Measurements from ENCODE around the gene TTC21B.
"Not testable (repeated sequence)": the region's sequence is repeated elsewhere in the genome, so short reads cannot be mapped to it uniquely, and the experiment has no call there.

The TTC21B gene

GRCh38 chr2:165874445-165875039 is 79.0 kb downstream of the TTC21B start:
- Histone ChIP-seq H3K36me3 (ENCODE audit: control insufficient read depth, insufficient read depth, low read length) (no peaks in the 10 kb centered on the region), H3K4me1 (ENCODE audit: control insufficient read depth, insufficient read depth, low read length) (no peaks in the 10 kb centered on the region), H3K9ac (ENCODE audit: low read length) (no peak overlapping the region), H3K27me3 (ENCODE audit: control insufficient read depth, insufficient read depth, low read length) (no peaks in the 10 kb centered on the region), H3K27ac (ENCODE audit: low read depth, low read length) (no peak overlapping the region), H3K4me3 (ENCODE audit: low read length) (no peak overlapping the region)

- Histone ChIP-seq H3K4me3 (ENCODE audit: low read length) (no peak overlapping the region), H3K27me3 (ENCODE audit: control insufficient read depth, insufficient read depth, low read length) (no peaks in the 10 kb centered on the region), H3K9ac (ENCODE audit: low read length) (no peak overlapping the region), H3K27ac (ENCODE audit: low read depth, low read length) (no peak overlapping the region), H3K4me1 (ENCODE audit: control insufficient read depth, insufficient read depth, low read length) (no peaks in the 10 kb centered on the region), H3K36me3 (ENCODE audit: control insufficient read depth, insufficient read depth, low read length) (no peaks in the 10 kb centered on the region)
These were observed 81.3 kb downstream of the TTC21B start for GRCh38 chr2:165872101-165872791.

- Histone ChIP-seq H3K27me3 (ENCODE audit: control insufficient read depth, insufficient read depth, low read length) (no peaks in the 10 kb centered on the region), H3K4me3 (ENCODE audit: low read length) (no peak overlapping the region), H3K36me3 (ENCODE audit: control insufficient read depth, insufficient read depth, low read length) (no peaks in the 10 kb centered on the region), H3K9ac (ENCODE audit: low read length) (no peak overlapping the region), H3K27ac (ENCODE audit: low read depth, low read length) (no peak overlapping the region), H3K4me1 (ENCODE audit: control insufficient read depth, insufficient read depth, low read length) (no peaks in the 10 kb centered on the region)
These were observed 82.6 kb downstream of the TTC21B start for GRCh38 chr2:165871025-165871424.

- H3K27ac ChIP-seq (ENCODE audit: low read depth, low read length): no peak overlapping the region
These were observed 83.2 kb downstream of the TTC21B start for GRCh38 chr2:165870346-165870745.

GRCh38 chr2:165868211-165868610 is 85.4 kb downstream of the TTC21B start:
- no peaks in the 10 kb centered on the region for H3K4me1 ChIP-seq (ENCODE audit: control insufficient read depth, insufficient read depth, low read length)
- H3K9ac ChIP-seq (ENCODE audit: low read length): no peak overlapping the region
- H3K4me3 ChIP-seq (ENCODE audit: low read length): no peak overlapping the region
- H3K27ac ChIP-seq (ENCODE audit: low read depth, low read length): no peak overlapping the region
- H3K27me3 ChIP-seq (ENCODE audit: control insufficient read depth, insufficient read depth, low read length): no peaks in the 10 kb centered on the region
- H3K36me3 ChIP-seq (ENCODE audit: control insufficient read depth, insufficient read depth, low read length): no peaks in the 10 kb centered on the region

More at GRCh38 chr2:165870346-165870745, 83.2 kb downstream of the TTC21B start:
- no peak overlapping the region for H3K4me3 ChIP-seq (ENCODE audit: low read length)
- no peaks in the 10 kb centered on the region for H3K27me3 ChIP-seq (ENCODE audit: control insufficient read depth, insufficient read depth, low read length)
- no peaks in the 10 kb centered on the region for H3K36me3 ChIP-seq (ENCODE audit: control insufficient read depth, insufficient read depth, low read length)
- no peak overlapping the region for H3K9ac ChIP-seq (ENCODE audit: low read length)
- H3K4me1 ChIP-seq (ENCODE audit: control insufficient read depth, insufficient read depth, low read length): no peaks in the 10 kb centered on the region

- Histone ChIP-seq H3K9ac (ENCODE audit: low read length) (no peak overlapping the region), H3K4me3 (ENCODE audit: low read length) (no peak overlapping the region), H3K4me1 (ENCODE audit: control insufficient read depth, insufficient read depth, low read length) (no peaks in the 10 kb centered on the region), H3K36me3 (ENCODE audit: control insufficient read depth, insufficient read depth, low read length) (no peaks in the 10 kb centered on the region), H3K27ac (ENCODE audit: low read depth, low read length) (no peak overlapping the region), H3K27me3 (ENCODE audit: control insufficient read depth, insufficient read depth, low read length) (no peaks in the 10 kb centered on the region)
These were observed 89.3 kb downstream of the TTC21B start for GRCh38 chr2:165864296-165864695.

GRCh38 chr2:165863810-165864261 is 89.7 kb downstream of the TTC21B start:
- H3K9ac ChIP-seq (ENCODE audit: low read length): no peak overlapping the region
- no peaks in the 10 kb centered on the region for H3K4me1 ChIP-seq (ENCODE audit: control insufficient read depth, insufficient read depth, low read length)
- H3K27ac ChIP-seq (ENCODE audit: low read depth, low read length): no peak overlapping the region
- no peak overlapping the region for H3K4me3 ChIP-seq (ENCODE audit: low read length)
- H3K27me3 ChIP-seq (ENCODE audit: control insufficient read depth, insufficient read depth, low read length): no peaks in the 10 kb centered on the region
- no peaks in the 10 kb centered on the region for H3K36me3 ChIP-seq (ENCODE audit: control insufficient read depth, insufficient read depth, low read length)

- H3K4me1 ChIP-seq (ENCODE audit: control insufficient read depth, insufficient read depth, low read length): not testable (repeated sequence)
These were observed 92.5 kb downstream of the TTC21B start for GRCh38 chr2:165861083-165861482.

GRCh38 chr2:165859723-165860122 is 93.9 kb downstream of the TTC21B start:
- H3K36me3 ChIP-seq (ENCODE audit: control insufficient read depth, insufficient read depth, low read length); H3K4me1 ChIP-seq (ENCODE audit: control insufficient read depth, insufficient read depth, low read length); H3K27me3 ChIP-seq (ENCODE audit: control insufficient read depth, insufficient read depth, low read length); H3K9ac ChIP-seq (ENCODE audit: low read length); H3K4me3 ChIP-seq (ENCODE audit: low read length); H3K27ac ChIP-seq (ENCODE audit: low read depth, low read length): not testable (repeated sequence)

More at GRCh38 chr2:165861083-165861482, 92.5 kb downstream of the TTC21B start:
- not testable (repeated sequence) for H3K27ac ChIP-seq (ENCODE audit: low read depth, low read length); H3K4me3 ChIP-seq (ENCODE audit: low read length); H3K36me3 ChIP-seq (ENCODE audit: control insufficient read depth, insufficient read depth, low read length); H3K27me3 ChIP-seq (ENCODE audit: control insufficient read depth, insufficient read depth, low read length); H3K9ac ChIP-seq (ENCODE audit: low read length)

- Histone ChIP-seq H3K4me1 (ENCODE audit: control insufficient read depth, insufficient read depth, low read length) (no peaks in the 10 kb centered on the region), H3K36me3 (ENCODE audit: control insufficient read depth, insufficient read depth, low read length) (no peaks in the 10 kb centered on the region), H3K27me3 (ENCODE audit: control insufficient read depth, insufficient read depth, low read length) (no peaks in the 10 kb centered on the region), H3K27ac (ENCODE audit: low read depth, low read length) (no peak overlapping the region), H3K4me3 (ENCODE audit: low read length) (no peak overlapping the region), H3K9ac (ENCODE audit: low read length) (no peak overlapping the region)
These were observed 95.7 kb downstream of the TTC21B start for GRCh38 chr2:165857876-165858275.

- Histone ChIP-seq H3K9ac (ENCODE audit: low read length) (no peak overlapping the region), H3K4me3 (ENCODE audit: low read length) (no peak overlapping the region), H3K27me3 (ENCODE audit: control insufficient read depth, insufficient read depth, low read length) (no peaks in the 10 kb centered on the region), H3K27ac (ENCODE audit: low read depth, low read length) (no peak overlapping the region), H3K4me1 (ENCODE audit: control insufficient read depth, insufficient read depth, low read length) (no peaks in the 10 kb centered on the region), H3K36me3 (ENCODE audit: control insufficient read depth, insufficient read depth, low read length) (no peaks in the 10 kb centered on the region)
These were observed 101.2 kb downstream of the TTC21B start for GRCh38 chr2:165852394-165852793.

- H3K4me3 ChIP-seq (ENCODE audit: low read length): no peak overlapping the region
- no peak overlapping the region for H3K27ac ChIP-seq (ENCODE audit: low read depth, low read length)
- no peaks in the 10 kb centered on the region for H3K27me3 ChIP-seq (ENCODE audit: control insufficient read depth, insufficient read depth, low read length)
- H3K36me3 ChIP-seq (ENCODE audit: control insufficient read depth, insufficient read depth, low read length): no peaks in the 10 kb centered on the region
- H3K4me1 ChIP-seq (ENCODE audit: control insufficient read depth, insufficient read depth, low read length): no peaks in the 10 kb centered on the region
- no peak overlapping the region for H3K9ac ChIP-seq (ENCODE audit: low read length)
These were observed 106.6 kb downstream of the TTC21B start for GRCh38 chr2:165847001-165847400.

- Histone ChIP-seq H3K36me3 (ENCODE audit: control insufficient read depth, insufficient read depth, low read length) (no peaks in the 10 kb centered on the region), H3K27me3 (ENCODE audit: control insufficient read depth, insufficient read depth, low read length) (no peaks in the 10 kb centered on the region), H3K27ac (ENCODE audit: low read depth, low read length) (no peak overlapping the region), H3K9ac (ENCODE audit: low read length) (no peak overlapping the region), H3K4me1 (ENCODE audit: control insufficient read depth, insufficient read depth, low read length) (no peaks in the 10 kb centered on the region), H3K4me3 (ENCODE audit: low read length) (no peak overlapping the region)
These were observed 107.5 kb downstream of the TTC21B start for GRCh38 chr2:165846056-165846455.
